Hematopoietic multipotent progenitor cell treated with erythropoietin and hydrocortisone succinate and interleukin-3 and kit ligand, for 17 days (in vitro differentiated cells): ENCODE measurements around the gene KCNMB4.

Source experiments
- DNase-seq: peaks from one replicate; pipeline ENCODE4 v3.0.0-alpha.2; 2015; ENCODE audit warnings: low spot score

KCNMB4 gene

GRCh38 chr12:70365648-70366518 lies at the start of gene KCNMB4:
KCNMB4 (plus strand) TSS chr12:70366290; CDS start chr12:70366735, 445 bp downstream.
- DNase-seq: no peak

GRCh38 chr12:70317781-70318180 lies 48.3 kb upstream of the KCNMB4 start:
- DNase-seq: no peak

- no peak for DNase-seq
These were observed 46.5 kb upstream of the KCNMB4 start for GRCh38 chr12:70319605-70320004.

DNA sequence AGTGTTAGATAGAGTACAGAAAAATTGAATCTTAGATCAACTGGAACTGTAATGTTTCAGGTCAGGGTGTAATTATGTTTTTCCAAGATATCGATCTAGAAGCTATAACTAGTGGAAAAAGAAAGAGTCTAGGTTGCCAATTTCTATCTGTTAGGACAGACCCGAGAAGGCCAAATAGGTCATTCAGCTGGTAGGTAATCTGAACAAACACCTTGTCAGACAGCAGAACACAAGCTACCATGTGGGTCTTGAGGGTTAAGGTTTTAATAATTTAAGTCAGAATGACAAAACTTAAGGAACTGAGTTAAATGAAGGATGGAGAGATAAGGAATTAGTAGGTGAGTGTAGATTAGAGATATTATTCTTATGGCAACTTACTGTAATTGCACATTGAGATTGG lies 44.9 kb upstream of the KCNMB4 start:
- DNase-seq: no peak

- no peak for DNase-seq
These were observed 38.5 kb upstream of the KCNMB4 start for GRCh38 chr12:70327541-70327940.

GRCh38 chr12:70329728-70330127 lies 36.4 kb upstream of the KCNMB4 start:
- DNase-seq: no peak

DNA sequence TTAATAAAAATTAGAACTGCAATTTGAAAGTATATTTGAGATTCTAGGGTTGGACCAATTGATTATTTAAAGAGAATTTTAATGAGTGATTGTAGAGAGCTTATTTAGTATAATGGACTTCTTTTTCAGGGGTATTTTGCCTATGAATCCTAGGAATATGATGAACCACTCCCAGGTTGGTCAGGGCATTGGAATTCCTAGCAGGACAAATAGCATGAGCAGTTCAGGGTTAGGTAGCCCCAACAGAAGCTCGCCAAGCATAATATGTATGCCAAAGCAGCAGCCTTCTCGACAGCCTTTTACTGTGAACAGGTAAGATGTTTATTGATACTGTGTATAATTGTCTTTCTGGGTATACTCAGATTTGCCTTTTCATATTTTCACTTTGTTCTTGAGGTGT lies 35.9 kb upstream of the KCNMB4 start:
- DNase-seq: no peak

DNA sequence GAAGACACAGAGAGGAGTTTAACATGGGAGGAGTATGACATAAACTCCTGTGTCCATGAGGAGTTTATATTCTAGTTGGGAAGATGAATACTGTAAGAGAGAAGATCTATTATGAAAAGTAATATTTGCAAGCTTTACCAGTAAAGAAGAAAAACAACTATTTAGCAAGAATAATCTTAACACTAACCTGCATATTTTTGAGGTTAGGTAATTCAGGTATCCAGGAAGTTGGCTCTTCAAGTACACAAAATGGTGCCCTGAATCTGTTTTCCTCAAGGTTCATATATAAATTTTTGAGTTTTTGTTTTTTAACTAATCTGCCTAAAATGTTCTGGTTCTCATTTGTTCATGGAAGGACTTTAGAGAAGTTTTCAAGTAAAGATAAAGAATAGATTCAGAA lies 33.9 kb upstream of the KCNMB4 start:
- no peak for DNase-seq

- no peak for DNase-seq
These were observed 31.3 kb upstream of the KCNMB4 start for GRCh38 chr12:70334742-70335141.

GRCh38 chr12:70338531-70338930 lies 27.6 kb upstream of the KCNMB4 start:
- DNase-seq: no peak

- DNase-seq: no peak
These were observed 15.0 kb upstream of the KCNMB4 start for GRCh38 chr12:70351076-70351475.

DNA sequence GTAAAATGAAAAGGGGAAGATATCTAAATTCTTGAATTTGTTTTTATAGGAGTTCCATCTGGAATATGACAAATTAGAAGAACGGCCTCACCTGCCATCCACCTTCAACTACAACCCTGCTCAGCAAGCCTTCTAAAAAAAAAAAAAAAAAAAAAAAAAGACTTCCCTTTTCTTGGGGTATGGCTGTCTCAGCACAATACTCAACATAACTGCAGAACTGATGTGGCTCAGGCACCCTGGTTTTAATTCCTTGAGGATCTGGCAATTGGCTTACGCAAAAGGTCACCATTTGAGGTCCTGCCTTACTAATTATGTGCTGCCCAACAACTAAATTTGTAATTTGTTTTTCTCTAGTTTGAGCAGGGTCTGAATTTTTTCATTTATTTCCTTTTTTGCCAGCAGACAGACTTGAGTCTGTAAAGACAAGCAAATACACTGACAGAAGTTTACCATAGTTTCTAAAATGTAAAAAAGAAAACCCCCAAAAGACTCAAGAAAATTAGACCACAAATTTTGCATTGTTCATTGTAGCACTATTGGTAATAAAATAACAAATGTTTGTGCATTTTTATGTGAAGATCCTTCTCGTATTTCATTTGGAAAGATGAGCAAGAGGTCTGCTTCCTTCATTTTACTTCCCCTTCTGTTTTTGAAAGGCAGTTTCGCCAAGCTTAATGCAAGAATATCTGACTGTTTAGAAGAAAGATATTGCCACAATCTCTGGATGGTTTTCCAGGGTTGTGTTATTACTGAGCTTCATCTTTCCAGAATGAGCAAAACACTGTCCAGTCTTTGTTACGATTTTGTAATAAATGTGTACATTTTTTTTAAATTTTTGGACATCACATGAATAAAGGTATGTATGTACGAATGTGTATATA lies 12.1 kb upstream of the KCNMB4 start:
- DNase-seq: no peak

- DNase-seq: no peak
These were observed 11.3 kb upstream of the KCNMB4 start for GRCh38 chr12:70354787-70355186.

- no peak for DNase-seq
These were observed 10.1 kb upstream of the KCNMB4 start for GRCh38 chr12:70355972-70356371.

- DNase-seq: no peak
These were observed 6.5 kb upstream of the KCNMB4 start for GRCh38 chr12:70359458-70360197.

GRCh38 chr12:70360218-70360617 lies 5.9 kb upstream of the KCNMB4 start:
- no peak for DNase-seq

DNA sequence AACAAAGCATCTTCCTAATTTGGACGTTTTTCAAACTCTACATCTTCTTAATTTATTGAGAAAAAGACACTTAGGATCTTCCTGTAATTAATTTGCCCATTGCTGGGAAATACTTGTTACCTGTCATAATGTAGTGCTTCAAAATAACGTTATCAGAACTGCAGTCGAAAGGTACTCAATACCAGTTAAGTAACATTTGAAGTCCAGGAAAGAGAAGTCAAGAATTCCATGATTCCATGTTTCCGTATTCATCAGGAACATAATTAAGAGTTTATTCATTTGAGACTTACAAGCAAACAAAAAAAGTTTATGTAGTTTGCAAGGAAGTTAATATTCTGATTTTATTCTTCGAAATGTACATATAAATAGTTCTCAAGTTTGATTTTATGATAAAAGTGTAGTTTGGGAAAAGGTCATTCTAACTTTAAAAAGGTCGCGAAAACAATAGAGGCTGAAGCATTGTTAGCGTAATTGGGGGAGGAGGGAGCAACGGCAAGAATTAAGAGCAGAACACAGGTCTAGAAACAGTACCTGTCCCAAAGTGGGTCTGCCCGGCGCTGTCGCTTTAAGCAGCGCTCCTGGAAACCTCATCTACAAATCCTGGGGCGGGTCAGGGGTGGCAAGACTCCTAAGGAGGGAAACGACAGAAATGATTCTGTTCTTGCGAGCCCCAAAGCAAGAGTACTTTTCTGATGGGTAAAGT lies 1.2 kb upstream of the KCNMB4 start:
- DNase-seq: no peak

- DNase-seq: no peak
These were observed 767 bp upstream of the KCNMB4 start for GRCh38 chr12:70365398-70365647.

GRCh38 chr12:70366581-70367257 lies 629 bp downstream of the KCNMB4 start:
- no peak for DNase-seq

- DNase-seq: no peak
These were observed 1.4 kb downstream of the KCNMB4 start for GRCh38 chr12:70367258-70368141.
